HCT116 (cell line): ENCODE data around the gene FLNA.

Experiments
- CTCF ChIP-seq, 3 experiments: fragments of 200-600 bp in 1 of 3; sonication (generic) in 1 of 3; IDR thresholded peaks in 2 of 3; conservative IDR thresholded peaks in 1 of 3; 2 replicates each; pipeline ENCODE4 v1.5.1; 2012 to 2017; ENCODE audit warnings: low read depth in 2 of 3, low read length in 2 of 3, antibody characterized with exemption in 1 of 3, borderline replicate concordance in 1 of 3, control low read depth in 1 of 3, mild to moderate bottlenecking in 1 of 3, mixed read lengths in 1 of 3, mixed run types in 1 of 3, moderate library complexity in 1 of 3; ENCODE audit not compliant: insufficient read depth in 1 of 3
- JUND ChIP-seq: IDR thresholded peaks from 2 replicates; pipeline ENCODE4 v1.6.1; 2012
- POLR2A ChIP-seq: IDR thresholded peaks from 2 replicates; pipeline ENCODE4 v1.7.0; 2011; ENCODE audit warnings: borderline replicate concordance; ENCODE audit not compliant: insufficient read depth, insufficient read length; ENCODE audit errors: extremely low read depth

DNA sequence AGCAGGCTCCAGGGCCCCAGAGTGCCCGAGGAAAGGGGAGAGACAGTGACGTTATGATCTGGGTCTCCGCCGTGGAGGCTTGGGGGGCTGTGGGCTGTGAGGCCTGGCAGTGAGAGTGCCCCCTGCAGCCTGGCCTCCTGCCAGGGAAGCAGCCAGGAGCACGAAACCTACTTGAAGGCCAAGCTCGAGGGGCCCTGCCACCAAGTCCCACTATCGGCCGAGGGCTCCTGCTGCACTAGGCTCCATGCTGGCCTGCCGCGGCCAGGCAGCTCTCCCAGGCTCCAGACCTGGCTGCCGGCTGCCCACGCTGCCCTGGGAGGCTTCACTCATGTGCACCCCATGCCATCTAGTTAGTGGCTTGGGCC, 18.7 kb downstream of the FLNA start:
- no peak for TF ChIP-seq JUND
- no peak for TF ChIP-seq POLR2A
- TF ChIP-seq CTCF (IDR thresholded peaks at IDR 0.05 in 2 of 3, conservative IDR thresholded peaks at IDR 0.05 in 1 of 3; ENCODE audit: borderline replicate concordance in 1 of 3, insufficient read depth in 1 of 3, low read depth in 2 of 3, low read length in 2 of 3): no peak
